ENCODE measurements around the gene ZNRF3.

Gene ZNRF3

GRCh38 chr22:29090039-29090438 lies 206.7 kb downstream of the ZNRF3 start:
- no peak for ATAC-seq
- TF ChIP-seq BACH2 (CRISPR knock-in tag; IDR thresholded peaks at IDR 0.05; ENCODE audit: borderline replicate concordance) (no peak), PPARA (CRISPR knock-in tag; IDR thresholded peaks at IDR 0.05; ENCODE audit: borderline replicate concordance) (no peak), TCF4 (CRISPR knock-in tag; IDR thresholded peaks at IDR 0.05; ENCODE audit: borderline replicate concordance) (no peak), TOX (CRISPR knock-in tag; IDR thresholded peaks at IDR 0.05; ENCODE audit: borderline replicate concordance) (no peak), CSDC2 (CRISPR knock-in tag; IDR thresholded peaks at IDR 0.05) (no peak), ISL1 (CRISPR knock-in tag; IDR thresholded peaks at IDR 0.05) (no peak), POU6F1 (CRISPR knock-in tag; IDR thresholded peaks at IDR 0.05; ENCODE audit: borderline replicate concordance, low read depth) (no peak), ZNF8 (CRISPR knock-in tag; IDR thresholded peaks at IDR 0.05) (no peak), OSR1 (CRISPR knock-in tag; IDR thresholded peaks at IDR 0.05) (no peak), ESRRG (CRISPR knock-in tag; IDR thresholded peaks at IDR 0.05) (no peak), ZNF565 (CRISPR knock-in tag; conservative IDR thresholded peaks at IDR 0.05; ENCODE audit: low read depth) (no peak), GLIS3 (CRISPR knock-in tag; IDR thresholded peaks at IDR 0.05) (no peak), CSRNP3 (CRISPR knock-in tag; IDR thresholded peaks at IDR 0.05) (no peak), PATZ1 (CRISPR knock-in tag; IDR thresholded peaks at IDR 0.05; ENCODE audit: borderline replicate concordance) (no peak), ZFP30 (CRISPR knock-in tag; IDR thresholded peaks at IDR 0.05) (no peak), SNAI2 (CRISPR knock-in tag; IDR thresholded peaks at IDR 0.05) (no peak), ZNF70 (CRISPR knock-in tag; IDR thresholded peaks at IDR 0.05) (no peak), RARB (CRISPR knock-in tag; IDR thresholded peaks at IDR 0.05) (no peak), ZFP3 (CRISPR knock-in tag; IDR thresholded peaks at IDR 0.05) (no peak)
- TF ChIP-seq, protein P1, sequence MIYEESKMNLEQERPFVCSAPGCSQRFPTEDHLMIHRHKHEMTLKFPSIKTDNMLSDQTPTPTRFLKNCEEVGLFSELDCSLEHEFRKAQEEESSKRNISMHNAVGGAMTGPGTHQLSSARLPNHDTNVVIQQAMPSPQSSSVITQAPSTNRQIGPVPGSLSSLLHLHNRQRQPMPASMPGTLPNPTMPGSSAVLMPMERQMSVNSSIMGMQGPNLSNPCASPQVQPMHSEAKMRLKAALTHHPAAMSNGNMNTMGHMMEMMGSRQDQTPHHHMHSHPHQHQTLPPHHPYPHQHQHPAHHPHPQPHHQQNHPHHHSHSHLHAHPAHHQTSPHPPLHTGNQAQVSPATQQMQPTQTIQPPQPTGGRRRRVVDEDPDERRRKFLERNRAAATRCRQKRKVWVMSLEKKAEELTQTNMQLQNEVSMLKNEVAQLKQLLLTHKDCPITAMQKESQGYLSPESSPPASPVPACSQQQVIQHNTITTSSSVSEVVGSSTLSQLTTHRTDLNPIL (CRISPR knock-in tag; IDR thresholded peaks at IDR 0.05; ENCODE audit: low read depth), result no peak

DNA sequence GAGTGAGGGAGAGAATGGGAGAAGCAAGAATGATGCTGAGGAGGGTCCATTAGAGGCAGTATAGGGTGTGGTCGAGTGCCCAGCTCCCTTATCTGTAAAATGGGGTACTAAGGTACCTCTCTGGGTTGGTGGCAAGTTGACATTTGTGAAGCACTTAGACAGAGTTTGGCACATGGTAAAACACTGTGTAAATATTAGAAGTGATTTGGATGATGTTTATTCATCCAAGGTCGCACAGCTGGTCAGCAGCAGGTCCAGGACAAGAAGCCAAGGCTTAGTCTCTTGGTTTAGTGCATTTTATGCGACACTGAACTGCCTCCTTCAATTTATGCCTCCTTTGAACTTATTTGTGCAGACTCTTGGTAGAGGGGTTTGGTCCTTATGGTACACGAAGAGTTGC lies 208.9 kb downstream of the ZNRF3 start:
- no peak for ATAC-seq
- no peak for TF ChIP-seq ARNTL (CRISPR knock-in tag; IDR thresholded peaks at IDR 0.05; ENCODE audit: borderline replicate concordance, low read depth)
- TF ChIP-seq TSHZ2 (CRISPR knock-in tag; IDR thresholded peaks at IDR 0.05), result no peak
- TF ChIP-seq TOX (CRISPR knock-in tag; IDR thresholded peaks at IDR 0.05; ENCODE audit: borderline replicate concordance), result no peak

DNA sequence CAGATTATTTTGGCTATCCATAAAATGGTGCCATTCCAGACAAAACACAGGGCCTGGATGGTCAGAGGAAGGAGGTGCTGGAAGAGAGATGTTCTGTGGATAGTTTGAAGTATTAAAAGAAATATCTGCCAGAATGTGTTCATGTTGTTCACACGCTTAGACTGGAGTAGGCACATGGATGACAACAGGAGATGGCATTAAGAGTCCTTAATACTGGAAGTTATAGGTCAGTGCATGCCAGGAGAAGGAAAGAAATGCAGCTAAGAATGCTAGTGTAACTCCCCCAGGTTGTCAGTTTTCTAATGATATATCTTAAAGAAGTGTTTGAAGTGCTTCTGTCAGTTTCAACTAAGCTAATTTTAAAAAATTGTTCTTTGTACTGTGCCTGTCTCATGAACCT lies 209.7 kb downstream of the ZNRF3 start:
- TF ChIP-seq, protein P1 (CRISPR knock-in tag; IDR thresholded peaks at IDR 0.05; ENCODE audit: low read depth), result no peak
- TF ChIP-seq SNAI2 (CRISPR knock-in tag; IDR thresholded peaks at IDR 0.05) (no peak), BACH2 (CRISPR knock-in tag; IDR thresholded peaks at IDR 0.05; ENCODE audit: borderline replicate concordance) (no peak), TCF4 (CRISPR knock-in tag; IDR thresholded peaks at IDR 0.05; ENCODE audit: borderline replicate concordance) (no peak)
- ATAC-seq, result peak; percentile 64

All from SK-N-SH treated with all-trans-retinoic acid at 6 μM for 48 hours (cell line).